NCI-H774 (cell line): ENCODE data around the gene ASTN2.

Experiments
- DNase-seq: peaks from one replicate; lab custom pipeline; 2025; lab: John Stamatoyannopoulos, UW

The ASTN2 gene

DNA sequence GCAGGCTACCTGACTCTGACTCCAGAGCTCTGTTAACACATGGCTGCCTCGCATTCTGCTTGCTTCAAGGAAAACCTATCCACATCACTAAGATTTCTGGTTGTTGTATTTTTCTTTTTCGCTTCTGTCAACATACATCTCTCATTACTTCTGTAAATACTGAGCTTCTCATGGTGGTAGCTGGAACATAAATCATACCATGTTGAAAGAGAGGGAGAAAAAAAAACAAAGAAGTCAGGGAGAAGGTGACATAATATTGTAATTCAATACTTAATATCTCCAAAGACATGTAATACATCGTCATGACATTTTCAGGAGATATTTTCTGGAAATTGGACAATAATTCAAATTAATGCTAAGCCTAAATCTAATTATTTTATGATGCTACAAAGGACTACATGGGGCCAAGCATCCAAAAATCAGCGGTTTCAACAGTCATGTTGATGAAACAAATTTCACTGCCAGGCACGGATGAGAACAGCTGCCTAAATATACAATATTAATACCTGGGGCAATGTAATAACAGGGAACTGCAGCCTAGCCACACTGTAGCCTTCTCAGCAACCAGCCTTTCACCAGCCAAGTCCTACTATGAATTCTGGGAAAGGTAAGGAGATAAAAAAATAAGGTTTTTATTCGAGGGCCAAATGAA lies 395.8 kb downstream of the ASTN2 start:
- no peak for DNase-seq

GRCh38 chr9:117017414-117017985 lies 397.4 kb downstream of the ASTN2 start:
- DNase-seq, result no peak

DNA sequence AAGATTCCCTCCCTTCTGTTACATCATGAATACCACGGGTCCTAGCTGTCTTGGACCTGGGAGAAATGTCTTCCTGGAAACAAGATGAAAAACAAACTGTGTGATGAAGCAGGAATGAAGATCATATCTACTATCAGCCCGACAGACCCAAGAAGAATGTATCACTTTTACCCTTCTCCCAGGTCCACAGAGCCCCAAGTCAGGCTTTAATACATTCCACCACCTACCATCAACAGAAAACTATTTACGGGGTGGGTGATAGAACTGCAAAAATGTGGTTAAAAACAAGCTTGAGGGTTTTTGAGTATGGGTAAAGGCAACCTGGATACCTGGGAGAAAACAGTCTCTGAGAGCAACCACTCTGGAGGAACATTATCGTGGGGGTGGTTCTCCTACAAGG lies 400.8 kb downstream of the ASTN2 start:
- DNase-seq, result no peak

DNA sequence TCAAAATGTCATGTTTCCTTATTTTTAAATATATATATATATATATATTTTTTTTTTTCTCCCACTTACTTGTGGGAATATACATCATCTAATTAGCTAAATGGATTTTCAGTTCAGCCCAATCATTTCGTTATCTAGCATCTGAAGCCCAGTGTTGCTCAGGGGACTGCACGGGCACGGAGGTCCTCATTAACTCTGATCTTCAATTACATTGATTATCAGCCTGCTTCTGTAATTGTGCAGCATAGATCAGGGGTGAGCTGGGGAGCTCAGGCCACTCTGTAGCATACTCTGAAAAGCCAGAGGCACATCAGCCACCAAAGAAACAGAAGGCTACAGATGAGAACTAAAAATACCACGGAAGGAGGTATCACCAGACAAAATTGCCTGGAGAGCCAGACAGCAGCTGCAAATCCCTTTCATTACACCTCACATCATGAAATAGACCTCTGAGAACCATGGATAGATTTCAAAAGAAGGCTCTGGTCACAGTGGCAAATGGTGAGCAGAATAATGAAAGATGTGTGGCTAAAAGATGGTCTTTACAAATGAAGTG lies 401.3 kb downstream of the ASTN2 start:
- no peak for DNase-seq

GRCh38 chr9:117010061-117010460 lies 404.8 kb downstream of the ASTN2 start:
- DNase-seq, result no peak

- DNase-seq, result no peak
Measured at GRCh38 chr9:117008876-117009275, 406.0 kb downstream of the ASTN2 start.

GRCh38 chr9:117008461-117008860 lies 406.4 kb downstream of the ASTN2 start:
- DNase-seq, result no peak

GRCh38 chr9:117002686-117003085 lies 412.2 kb downstream of the ASTN2 start:
- DNase-seq, result no peak

DNA sequence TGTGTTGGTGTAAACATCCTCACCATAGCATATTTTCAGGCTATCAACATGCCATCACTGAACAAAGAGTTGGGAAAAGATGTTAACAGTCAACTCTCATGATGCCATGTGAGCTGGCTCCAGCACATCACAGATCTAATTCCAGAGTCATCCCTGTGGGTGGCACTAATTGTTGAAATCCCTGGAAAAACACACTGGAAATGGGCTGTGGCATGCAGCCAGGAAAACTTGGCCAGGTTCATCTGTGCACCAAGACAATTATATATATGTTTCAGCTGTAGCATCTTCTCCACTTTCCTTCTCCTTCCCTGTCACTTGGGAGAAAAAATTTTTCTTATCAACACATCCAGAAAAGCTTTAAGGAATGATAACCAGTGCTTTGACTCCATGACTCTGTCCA lies 414.0 kb downstream of the ASTN2 start:
- DNase-seq, result no peak

GRCh38 chr9:117000196-117000723 lies 414.6 kb downstream of the ASTN2 start:
- DNase-seq, result no peak

- DNase-seq, result no peak
Measured at GRCh38 chr9:116998305-116998704, 416.6 kb downstream of the ASTN2 start.

GRCh38 chr9:116992865-116993264 lies 422.0 kb downstream of the ASTN2 start:
- DNase-seq, result no peak

DNA sequence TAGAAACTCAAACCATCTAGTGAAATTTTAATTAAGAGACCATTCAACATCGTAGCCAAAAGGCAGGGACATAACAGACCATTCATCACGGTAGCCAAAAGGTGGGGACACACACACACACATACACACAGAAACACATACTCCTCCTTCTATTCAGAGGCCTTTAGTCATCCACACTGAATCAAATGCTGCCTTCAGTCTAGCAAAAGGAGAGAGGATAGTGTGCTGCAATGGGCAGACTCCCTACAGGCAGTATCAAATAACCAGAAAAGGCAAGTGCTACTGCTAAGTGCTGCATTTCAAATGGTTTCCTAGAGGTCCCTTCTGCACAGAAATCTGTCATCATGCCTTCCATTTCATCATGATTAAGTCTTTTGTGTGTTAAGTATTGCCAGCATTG lies 423.8 kb downstream of the ASTN2 start:
- no peak for DNase-seq

DNA sequence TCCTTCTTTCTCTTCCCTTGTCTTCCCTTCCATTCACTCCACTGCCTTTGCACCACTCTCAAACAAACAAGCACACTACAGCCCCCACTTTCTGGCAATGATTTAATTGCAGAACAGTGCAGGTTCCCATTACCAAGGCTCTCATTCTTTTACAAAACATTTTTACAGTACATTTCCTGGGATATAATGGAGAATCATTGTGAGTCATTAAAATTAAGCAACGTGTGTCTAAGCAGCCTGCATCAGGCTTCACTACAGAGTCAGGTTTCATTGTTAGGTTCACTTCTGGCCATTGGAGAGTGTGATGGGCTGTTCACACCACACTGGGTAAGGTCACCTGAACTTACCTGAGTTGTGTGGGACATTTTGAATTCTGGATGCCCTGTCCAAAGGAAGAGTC lies 424.3 kb downstream of the ASTN2 start:
- no peak for DNase-seq

DNA sequence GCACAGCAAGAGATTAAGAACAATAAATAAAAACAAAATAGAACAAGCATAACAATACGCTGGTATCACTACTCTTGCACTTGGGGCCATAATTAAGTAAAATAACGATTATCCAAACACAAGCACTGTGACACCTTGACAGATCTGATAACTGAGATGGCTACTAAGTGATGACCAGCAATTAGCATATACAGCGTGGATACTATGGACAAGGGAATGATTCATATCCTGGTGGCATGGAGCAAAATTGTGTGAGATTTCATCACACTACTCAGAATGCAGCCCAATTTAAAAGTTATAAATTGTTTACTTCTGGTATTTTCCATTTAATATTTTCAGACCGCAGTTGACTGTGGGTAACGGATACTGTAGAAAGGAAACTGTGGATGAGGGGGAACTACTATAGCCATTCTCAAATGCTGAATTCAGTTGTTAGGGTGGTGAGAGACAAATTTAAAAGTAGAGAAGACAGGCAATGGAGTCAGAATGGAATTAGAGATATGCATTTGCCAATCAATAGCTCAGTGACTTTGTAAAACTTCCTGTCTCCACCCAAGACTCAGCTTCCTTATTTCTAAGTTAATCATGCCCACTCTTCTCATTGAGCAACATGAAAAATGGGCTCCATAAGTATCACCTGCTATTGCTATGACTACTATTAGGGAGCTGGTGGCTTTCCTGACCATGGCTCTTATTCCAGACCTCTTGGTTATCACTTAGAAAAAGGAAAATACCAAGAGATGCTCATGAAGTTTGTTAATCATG lies 427.0 kb downstream of the ASTN2 start:
- DNase-seq, result no peak

DNA sequence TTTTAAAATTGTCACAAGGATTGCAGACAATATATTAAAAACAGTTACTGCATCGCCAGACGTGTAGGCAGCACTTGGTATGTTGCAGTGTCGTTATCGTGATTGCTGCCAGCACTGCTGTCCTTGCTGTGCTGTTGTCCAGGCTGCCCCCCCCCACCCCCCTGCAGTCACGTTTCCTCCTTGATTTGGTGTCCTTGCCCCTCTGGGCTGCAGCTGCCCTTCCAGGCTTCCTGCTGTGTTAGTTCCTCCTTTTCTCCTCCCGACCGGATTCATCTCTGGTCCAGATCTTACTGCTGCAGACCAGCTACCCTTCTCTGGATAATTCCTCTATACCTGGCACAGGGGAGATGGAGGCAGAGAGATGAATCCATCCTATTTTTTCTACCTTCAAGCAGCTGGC lies 428.8 kb downstream of the ASTN2 start:
- no peak for DNase-seq

GRCh38 chr9:116985596-116985995 lies 429.3 kb downstream of the ASTN2 start:
- DNase-seq, result no peak

- no peak for DNase-seq
Measured at GRCh38 chr9:116984111-116984510, 430.7 kb downstream of the ASTN2 start.

DNA sequence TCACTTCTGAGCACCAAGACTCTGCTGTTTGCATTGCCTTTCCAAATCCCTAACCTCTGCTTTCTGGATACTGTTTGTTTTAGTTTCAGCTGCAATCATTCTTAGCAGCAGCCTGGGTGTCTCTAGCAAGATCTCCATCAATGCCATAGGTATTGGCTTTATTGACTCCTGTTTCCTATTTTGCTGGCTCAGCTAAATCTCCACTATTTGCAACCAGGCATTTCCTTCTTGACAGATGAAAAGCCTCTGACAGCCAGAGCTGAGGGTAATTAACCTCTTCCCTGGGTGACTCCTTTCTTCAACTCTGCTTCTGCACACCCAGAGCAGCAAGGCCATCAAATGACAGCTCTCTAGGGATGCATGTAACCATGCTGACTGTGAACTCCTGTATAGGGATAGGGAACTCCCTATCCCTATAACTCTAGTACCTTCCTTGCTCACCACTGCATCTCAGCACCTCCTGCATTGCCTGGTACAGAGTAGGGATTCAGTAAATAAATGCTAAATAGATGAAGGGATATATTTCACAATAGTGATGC lies 434.2 kb downstream of the ASTN2 start:
- no peak for DNase-seq

DNA sequence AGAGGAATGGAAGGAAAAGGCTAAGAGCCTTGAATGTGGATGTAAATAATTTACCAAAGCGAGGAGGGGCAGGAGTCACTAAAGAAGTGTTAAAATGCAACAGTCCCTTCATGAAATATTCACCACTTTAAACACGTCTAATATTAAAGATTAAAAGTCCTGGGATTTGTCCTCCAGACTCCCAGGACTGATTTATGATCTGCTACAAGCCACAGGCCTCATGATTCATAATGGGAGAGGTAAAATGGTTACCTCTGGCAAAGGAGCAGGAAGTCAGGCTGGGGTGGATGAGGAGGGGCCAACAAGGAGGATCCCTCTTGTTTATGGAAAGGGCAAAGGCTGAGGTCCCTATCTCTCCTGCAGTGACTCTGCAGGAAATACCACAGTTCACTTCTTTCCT lies 435.4 kb downstream of the ASTN2 start:
- DNase-seq, result no peak

DNA sequence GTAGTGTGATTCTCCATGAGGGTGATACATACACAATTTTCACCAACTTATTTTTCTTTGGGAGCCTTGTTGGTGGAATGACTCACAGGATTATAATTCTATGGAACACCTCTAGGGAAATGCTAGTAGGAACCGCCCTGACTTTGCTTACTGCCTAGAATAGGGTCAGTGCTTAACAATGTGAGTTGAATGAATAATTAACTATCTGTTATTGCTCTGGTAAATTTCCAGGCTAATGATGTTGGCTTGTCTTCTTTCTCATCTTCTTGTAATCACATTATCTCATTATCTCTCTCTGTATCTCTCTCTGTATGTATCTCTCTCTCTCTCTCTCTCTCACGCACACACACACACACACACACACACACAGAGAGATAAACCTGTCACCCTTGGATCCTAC lies 436.7 kb downstream of the ASTN2 start:
- no peak for DNase-seq

DNA sequence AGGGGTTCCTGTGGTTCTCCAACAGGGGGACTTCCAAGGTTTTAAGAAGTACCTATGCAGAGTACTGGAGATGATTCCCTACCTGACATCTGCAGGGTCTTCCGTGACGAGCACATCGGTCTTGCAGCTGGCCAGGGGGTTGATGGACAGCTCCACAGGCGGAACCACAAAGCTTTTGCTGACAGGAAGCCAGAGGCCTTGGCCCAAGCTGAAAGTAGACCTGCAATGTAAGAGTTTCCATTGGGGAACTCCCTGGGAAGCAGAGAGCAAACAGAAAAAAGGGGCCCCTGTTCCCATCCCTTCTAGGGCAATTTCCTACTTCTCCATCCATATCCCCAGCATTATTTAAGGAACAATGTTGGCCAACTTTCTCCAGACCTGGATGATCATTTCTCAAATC lies 439.7 kb downstream of the ASTN2 start:
- DNase-seq, result no peak

GRCh38 chr9:116966199-116966598 lies 448.7 kb downstream of the ASTN2 start:
- DNase-seq, result no peak
